Thymus (tissue), 11 donors: ENCODE data around the gene GRAMD4. TPM values are rescaled to one million over a fixed set of nuclear protein-coding genes. Genes with fewer than 3 reads are reported as not detected.
A peak's percentile ranks its signal among the peaks of the same experiment; 100 is the strongest.

Experiments
- DNase-seq, 9 donors: peaks; one replicate each; pipeline ENCODE4 v3.0.0-alpha.2; 2013; ENCODE audit warnings: low spot score in 9 of 9, low read depth in 6 of 9, missing footprints in 1 of 9
- H3K27ac ChIP-seq, 2 donors: one replicate each; pipeline ENCODE4 v1.5.1; 2013; ENCODE audit warnings: control low read depth in 1 of 2, low read depth in 1 of 2, low read length in 1 of 2, mild to moderate bottlenecking in 1 of 2, moderate library complexity in 1 of 2
- H3K27me3 ChIP-seq, 2 donors: one replicate each; pipeline ENCODE4 v1.5.1; 2013; ENCODE audit warnings: low read length in 1 of 2; ENCODE audit not compliant: control insufficient read depth in 2 of 2, insufficient read depth in 1 of 2
- H3K36me3 ChIP-seq, 2 donors: one replicate each; pipeline ENCODE4 v1.5.1; 2013; ENCODE audit warnings: low read length in 1 of 2, mild to moderate bottlenecking in 1 of 2, moderate library complexity in 1 of 2; ENCODE audit not compliant: control insufficient read depth in 2 of 2, insufficient read depth in 2 of 2
- H3K4me1 ChIP-seq, 2 donors: one replicate each; pipeline ENCODE4 v1.5.1; 2013; ENCODE audit warnings: low read length in 2 of 2; ENCODE audit not compliant: control insufficient read depth in 2 of 2, insufficient read depth in 2 of 2
- H3K4me3 ChIP-seq, 2 donors: one replicate each; pipeline ENCODE4 v1.5.1; 2013; ENCODE audit warnings: low read length in 2 of 2, control low read depth in 1 of 2, mild to moderate bottlenecking in 1 of 2
- H3K9me3 ChIP-seq, 2 donors: one replicate each; pipeline ENCODE4 v1.5.1; 2013; ENCODE audit warnings: low read length in 1 of 2, mild to moderate bottlenecking in 1 of 2; ENCODE audit not compliant: control insufficient read depth in 2 of 2, insufficient read depth in 1 of 2
- WGBS: extraction: QIAGEN DNeasy Blood & Tissue Kit; methylation state at CpG from one replicate; pipeline ENCODE4 v1.1.7; 2013; 5-methylcytosine and 5-hydroxymethylcytosine counted together
- polyA plus RNA-seq: library from polyadenylated mRNA; stranded (reverse); fragments of 200-250 nt; gene quantifications from one replicate; pipeline ENCODE4 v1.2.3, GENCODE V29; 2013
- total RNA-seq: library from RNA; stranded (reverse); fragments of 120-200 nt; gene quantifications from one replicate; pipeline ENCODE4 v1.2.4, GENCODE V29; 2013
- donor health status: healthy.

GRAMD4 gene
- total and polyA plus RNA-seq, 2 donors, result 34.4 to 37.3 TPM

DNA sequence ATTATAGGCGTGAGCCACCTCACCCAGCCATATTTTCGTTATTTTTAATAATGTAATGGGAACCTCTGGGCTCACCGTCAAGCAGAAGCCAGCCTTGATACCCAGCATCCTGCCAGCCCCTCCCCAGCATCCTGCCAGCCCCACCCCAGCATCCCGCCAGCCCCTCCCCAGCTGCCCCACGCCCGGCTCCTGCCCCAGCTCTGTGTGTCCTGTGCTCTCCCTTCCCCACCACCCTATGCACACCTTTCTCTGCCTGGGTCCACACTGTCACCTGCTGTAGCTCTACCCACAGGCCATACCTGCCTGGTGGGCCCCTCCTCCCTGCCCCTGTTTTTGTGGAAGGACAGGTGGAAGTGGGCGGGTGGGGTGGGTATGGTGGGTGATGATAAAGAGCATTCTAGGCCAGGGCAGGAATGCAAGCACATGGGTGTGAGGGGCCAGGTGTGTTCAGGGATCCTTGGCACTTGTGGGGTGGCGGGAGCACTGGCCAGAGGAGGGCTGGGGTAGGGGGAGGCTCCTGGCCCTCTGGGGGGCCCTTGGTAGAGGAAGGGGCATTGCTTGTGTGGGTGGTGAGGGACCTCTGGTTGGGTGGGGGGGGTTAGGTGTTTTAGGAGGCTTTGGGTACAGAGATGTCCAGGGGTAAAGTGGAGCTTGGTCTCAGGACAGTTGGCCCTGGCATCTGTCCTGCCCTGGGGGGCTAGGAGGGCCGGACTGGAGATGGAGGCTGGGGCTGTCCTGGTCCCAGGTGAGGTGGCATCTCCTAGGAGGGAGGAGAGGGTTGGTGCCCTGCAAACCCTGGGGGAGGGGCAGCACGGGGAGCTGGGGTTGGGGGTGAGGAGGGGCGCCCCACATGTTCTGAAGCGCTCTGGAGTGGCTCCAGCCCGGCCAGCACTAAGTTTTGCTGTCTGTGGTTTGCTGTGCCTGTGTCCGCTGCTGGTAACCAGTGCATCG is 25.9 kb upstream of the GRAMD4 start:
- Histone ChIP-seq H3K27ac (peak overlapping the region in 1 of 2 donors; percentile 4), H3K9me3 (no peaks in the 10 kb centered on the region), H3K4me1 (peaks cover 17 to 64% of the 10 kb centered on the region in 2 donors), H3K4me3 (no peak overlapping the region), H3K36me3 (peaks cover 0 to 3% of the 10 kb centered on the region in 2 donors), H3K27me3 (no peaks in the 10 kb centered on the region)
- 81% methylated on average over 15 of the region's 15 CpGs for WGBS
- DNase-seq, result no peak

DNA sequence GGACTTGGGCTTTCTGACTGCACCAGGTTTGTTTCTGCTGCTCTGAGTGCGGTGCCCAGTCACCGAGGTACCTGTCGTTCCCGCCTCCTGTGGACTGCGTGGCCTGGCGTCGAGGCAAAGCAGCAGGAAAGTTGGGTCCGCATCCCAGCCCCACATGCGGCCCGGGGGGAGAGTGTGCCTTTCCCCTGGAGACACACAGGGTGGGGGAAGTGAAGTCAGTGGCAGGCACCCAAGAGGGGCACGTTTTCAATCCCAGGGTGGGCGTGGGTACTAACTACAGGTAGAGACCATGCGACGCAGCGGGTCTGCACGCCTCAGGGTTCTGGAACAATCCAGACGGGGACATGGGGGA is 25.3 kb upstream of the GRAMD4 start:
- peaks cover 0 to 3% of the 10 kb centered on the region in 2 donors for H3K36me3 ChIP-seq
- DNase-seq, result no peak
- H3K4me1 ChIP-seq, result peaks cover 17 to 62% of the 10 kb centered on the region in 2 donors
- 96% methylated on average over 17 of the region's 17 CpGs for WGBS
- H3K9me3 ChIP-seq, result no peaks in the 10 kb centered on the region
- no peak overlapping the region for H3K4me3 ChIP-seq
- H3K27ac ChIP-seq, result no peak overlapping the region
- no peaks in the 10 kb centered on the region for H3K27me3 ChIP-seq

DNA sequence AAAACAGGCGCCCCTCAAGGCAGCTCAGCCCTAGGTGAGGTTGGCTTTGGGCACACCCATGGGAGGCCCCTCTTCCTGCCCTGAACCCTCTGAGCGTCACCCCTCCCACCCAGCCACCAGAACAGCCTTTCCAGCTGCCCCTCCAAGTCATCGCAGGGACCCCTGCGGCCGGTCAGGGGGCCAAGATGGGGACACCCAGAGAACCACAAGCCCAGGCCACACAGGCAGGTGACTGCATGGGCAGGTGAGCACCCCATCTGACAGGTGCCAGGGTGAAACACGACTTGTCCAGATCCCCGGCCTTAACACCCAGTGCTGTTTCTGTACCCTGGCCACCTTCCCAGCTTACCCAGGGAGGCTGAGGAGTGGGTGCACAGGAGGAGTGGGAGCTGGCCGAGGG is 24.6 kb upstream of the GRAMD4 start:
- Histone ChIP-seq H3K9me3 (no peaks in the 10 kb centered on the region), H3K4me1 (peaks cover 23 to 62% of the 10 kb centered on the region in 2 donors), H3K36me3 (peaks cover 0 to 3% of the 10 kb centered on the region in 2 donors), H3K27me3 (no peaks in the 10 kb centered on the region), H3K27ac (no peak overlapping the region), H3K4me3 (no peak overlapping the region)
- 91% methylated on average over 8 of the region's 8 CpGs for WGBS
- DNase-seq, result no peak

DNA sequence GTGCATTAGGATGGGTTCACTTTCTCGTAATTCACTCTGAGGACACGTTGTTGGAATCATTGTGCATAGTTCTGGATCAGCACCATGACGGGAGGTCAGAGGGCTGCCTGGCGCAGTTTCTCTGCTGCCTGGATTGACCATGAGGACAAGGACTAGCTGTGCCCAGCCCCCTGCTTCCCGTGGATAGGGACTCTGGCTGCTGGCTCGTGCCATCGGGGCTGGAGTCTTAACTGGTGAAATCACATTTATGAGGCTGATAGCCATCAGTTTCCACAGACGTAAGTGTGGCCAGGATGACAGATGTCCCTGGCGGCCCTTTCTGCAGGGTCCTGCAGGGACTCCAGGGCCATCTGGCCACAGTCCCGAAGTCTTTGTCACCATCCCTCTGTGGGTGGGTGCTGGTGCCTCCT is 24.1 kb upstream of the GRAMD4 start:
- peaks cover 0 to 3% of the 10 kb centered on the region in 2 donors for H3K36me3 ChIP-seq
- peaks cover 26 to 64% of the 10 kb centered on the region in 2 donors for H3K4me1 ChIP-seq
- WGBS, result 94% methylated on average over 10 of the region's 10 CpGs
- no peak for DNase-seq
- no peaks in the 10 kb centered on the region for H3K9me3 ChIP-seq
- H3K27ac ChIP-seq, result no peak overlapping the region
- no peak overlapping the region for H3K4me3 ChIP-seq
- no peaks in the 10 kb centered on the region for H3K27me3 ChIP-seq

DNA sequence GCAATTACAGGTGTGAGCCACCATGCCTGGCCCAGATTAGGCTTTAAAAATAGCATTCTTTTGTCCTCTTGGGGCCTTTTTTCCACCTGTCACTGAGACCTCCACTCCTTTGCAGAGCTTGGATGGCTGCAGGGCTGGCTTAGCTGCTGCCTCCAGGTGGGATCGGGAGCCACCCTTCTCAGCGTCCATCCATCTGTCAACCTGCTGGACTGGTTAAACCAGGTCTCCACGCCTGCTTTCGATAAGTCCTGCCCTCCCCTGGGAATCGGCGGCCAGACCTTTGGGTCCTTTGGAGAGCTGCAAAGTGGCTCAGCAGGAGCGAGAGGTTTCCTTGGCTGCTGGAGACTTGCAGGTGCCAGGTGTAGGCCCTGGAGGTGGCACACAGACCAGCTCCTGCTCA is 23.4 kb upstream of the GRAMD4 start:
- Histone ChIP-seq H3K9me3 (no peaks in the 10 kb centered on the region), H3K4me1 (peaks cover 26 to 62% of the 10 kb centered on the region in 2 donors), H3K4me3 (no peak overlapping the region), H3K27me3 (no peaks in the 10 kb centered on the region), H3K36me3 (peaks cover 0 to 3% of the 10 kb centered on the region in 2 donors), H3K27ac (peak overlapping the region in 1 of 2 donors; percentile 31)
- DNase-seq, result no peak
- 94% methylated on average over 7 of the region's 7 CpGs for WGBS

DNA sequence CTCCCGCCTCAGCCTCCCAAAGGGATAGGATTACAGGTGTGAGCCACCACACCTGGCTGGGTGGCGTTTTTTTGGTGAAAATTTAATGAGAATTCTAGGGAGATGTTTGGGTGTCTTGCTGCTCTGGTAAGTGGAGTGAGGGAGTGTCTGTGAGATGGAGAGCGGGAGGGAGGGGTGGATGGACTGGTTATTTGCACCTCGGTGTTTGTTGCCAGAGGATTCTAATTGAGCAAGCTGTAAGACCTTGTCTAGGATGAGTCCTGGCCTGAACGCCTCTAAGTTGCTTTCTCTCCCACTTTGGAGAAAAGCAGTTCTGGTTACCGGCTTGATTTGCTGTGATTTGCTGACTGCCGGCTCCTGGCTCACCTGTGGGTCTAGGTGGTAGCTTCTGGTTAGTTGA is 22.0 kb upstream of the GRAMD4 start:
- Histone ChIP-seq H3K27ac (peak overlapping the region in 1 of 2 donors; percentile 37), H3K9me3 (no peaks in the 10 kb centered on the region), H3K4me3 (no peak overlapping the region), H3K36me3 (peaks cover 0 to 3% of the 10 kb centered on the region in 2 donors), H3K27me3 (no peaks in the 10 kb centered on the region), H3K4me1 (peaks cover 16 to 55% of the 10 kb centered on the region in 2 donors)
- no peak for DNase-seq
- 87% methylated on average over 7 of the region's 7 CpGs for WGBS

DNA sequence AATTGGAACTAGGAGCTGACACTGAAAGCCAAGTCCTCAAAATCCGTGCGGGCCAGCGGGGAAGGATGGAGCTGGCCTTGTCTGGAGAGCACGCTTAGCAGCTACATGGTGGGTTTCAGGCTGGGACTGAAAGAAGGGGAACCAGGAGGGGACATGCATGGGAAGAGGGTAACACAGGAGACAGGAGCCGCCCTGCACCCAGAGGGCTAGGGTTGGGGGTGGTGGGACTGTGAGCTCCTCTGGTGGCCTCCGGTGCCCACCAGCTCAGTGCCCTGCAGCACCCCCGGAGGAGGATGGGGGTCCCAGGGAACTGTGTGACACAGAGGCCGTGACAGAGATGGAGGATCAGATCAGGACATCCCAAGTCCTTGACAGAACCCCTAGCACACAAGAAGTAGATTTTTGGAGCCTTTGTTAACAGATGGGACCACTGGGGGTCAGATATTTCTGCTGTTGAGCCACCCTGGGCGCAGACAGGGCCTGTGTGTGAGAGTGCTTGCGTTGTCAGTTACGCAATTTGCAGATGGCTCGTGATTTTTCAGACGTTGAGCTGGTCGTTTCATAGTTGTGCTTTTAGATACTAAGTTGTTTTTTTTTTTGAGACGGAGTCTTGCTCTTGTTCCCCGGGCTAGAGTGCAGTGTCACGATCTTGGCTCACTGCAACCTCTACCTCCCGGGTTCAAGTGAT is 21.3 kb upstream of the GRAMD4 start:
- Histone ChIP-seq H3K4me1 (peaks cover 17 to 52% of the 10 kb centered on the region in 2 donors), H3K36me3 (peaks cover 0 to 3% of the 10 kb centered on the region in 2 donors), H3K4me3 (no peak overlapping the region), H3K27me3 (no peaks in the 10 kb centered on the region), H3K27ac (no peak overlapping the region), H3K9me3 (no peaks in the 10 kb centered on the region)
- no peak for DNase-seq
- 85% methylated on average over 18 of the region's 18 CpGs for WGBS

DNA sequence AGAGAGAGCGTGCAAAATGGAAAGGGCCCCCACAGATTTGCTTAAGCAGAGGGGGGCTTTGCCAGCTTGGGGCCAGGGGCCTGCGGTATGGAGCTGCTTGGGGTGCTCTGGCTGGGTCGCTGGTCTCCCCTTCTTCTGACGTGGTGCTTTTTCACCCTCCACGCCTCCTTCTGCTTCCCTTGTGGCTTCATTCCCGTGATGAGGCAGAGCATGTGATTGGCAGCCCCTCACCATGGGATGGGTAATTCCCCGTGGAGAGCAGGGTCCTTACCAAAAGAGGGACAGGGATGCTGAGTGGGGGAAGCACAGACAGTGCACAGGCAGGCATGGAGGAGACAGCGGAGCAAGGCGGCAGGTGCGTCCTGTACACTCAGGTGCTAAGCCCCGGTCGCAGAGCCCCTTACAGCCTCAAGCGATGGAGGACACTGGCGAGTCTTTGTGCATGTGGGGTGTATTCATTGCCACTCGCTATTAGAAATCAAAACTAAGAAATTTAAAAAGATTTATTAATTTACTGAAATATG is 19.9 kb upstream of the GRAMD4 start:
- 15% methylated on average over 15 of the region's 15 CpGs for WGBS
- H3K27me3 ChIP-seq, result no peaks in the 10 kb centered on the region
- peaks cover 0 to 2% of the 10 kb centered on the region in 2 donors for H3K36me3 ChIP-seq
- no peak overlapping the region for H3K27ac ChIP-seq
- H3K4me3 ChIP-seq, result no peak overlapping the region
- no peaks in the 10 kb centered on the region for H3K9me3 ChIP-seq
- peak in 1 of 9 donors; percentile 74 for DNase-seq
- H3K4me1 ChIP-seq, result peaks cover 20 to 46% of the 10 kb centered on the region in 2 donors

DNA sequence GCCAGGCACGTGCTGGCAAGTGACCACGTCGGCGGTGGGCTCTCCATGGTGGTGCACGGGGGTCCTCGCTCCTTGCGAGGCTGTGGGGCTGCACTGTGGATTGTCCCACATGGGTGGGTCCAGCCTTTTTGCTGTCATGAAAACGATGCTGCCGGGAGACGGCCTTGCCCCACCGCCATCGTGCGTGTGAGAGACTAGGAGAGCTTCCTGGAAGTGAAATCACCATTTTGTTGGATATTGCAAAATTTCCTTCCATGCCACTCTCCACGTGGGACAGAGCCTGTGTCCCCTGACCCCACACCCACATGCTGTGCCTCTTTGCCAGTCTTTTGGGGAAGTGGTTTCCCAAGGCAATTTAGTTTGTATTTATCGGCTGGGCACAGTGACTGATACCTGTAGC is 18.2 kb upstream of the GRAMD4 start:
- H3K27ac ChIP-seq, result no peak overlapping the region
- H3K4me1 ChIP-seq, result peaks cover 20 to 50% of the 10 kb centered on the region in 2 donors
- no peak overlapping the region for H3K4me3 ChIP-seq
- H3K9me3 ChIP-seq, result no peaks in the 10 kb centered on the region
- H3K27me3 ChIP-seq, result no peaks in the 10 kb centered on the region
- WGBS, result 91% methylated on average over 15 of the region's 15 CpGs
- no peaks in the 10 kb centered on the region for H3K36me3 ChIP-seq
- no peak for DNase-seq
